Renal pelvis (tissue), 12 donors: ENCODE results near the gene SLC32A1. TPM values are rescaled to one million over a fixed set of nuclear protein-coding genes. Genes with fewer than 3 reads are reported as not detected.

Source experiments
- DNase-seq: peaks from one replicate; pipeline ENCODE4 v3.0.0-alpha.2; 2013
- long read RNA-seq, 16 experiments: transcript quantifications; one replicate each; lab custom pipeline, GENCODE V29; 2026
- polyA plus RNA-seq, 3 donors: library from polyadenylated mRNA; unstranded; fragments of 120-200 nt; gene quantifications; one replicate each; pipeline ENCODE4 v1.2.1, GENCODE V29; 2013; ENCODE audit not compliant: insufficient read length in 3 of 3

Gene SLC32A1
- polyA plus RNA-seq = 1 to 10 TPM; 2.1 to 2.8 (median 2.3) TPM
- long read RNA-seq, donor 1, partial matches to known transcripts = 0 of 1 reads
- long read RNA-seq, donor 1, other reads (novel, unspliced or antisense) = 0 of 1 reads
- long read RNA-seq, donor 2, partial matches to known transcripts = 5 of 5 reads
- long read RNA-seq, donor 2, other reads (novel, unspliced or antisense) = 0 of 5 reads
- long read RNA-seq, donor 3 = 0 reads
- long read RNA-seq, donor 4, partial matches to known transcripts = 0 of 1 reads
- long read RNA-seq, donor 4, other reads (novel, unspliced or antisense) = 0 of 1 reads
- long read RNA-seq, donor 5 = 0 reads
- long read RNA-seq, donor 6, partial matches to known transcripts = 0 of 1 reads
- long read RNA-seq, donor 6, other reads (novel, unspliced or antisense) = 0 of 1 reads
- long read RNA-seq, donor 7 = 0 reads
- long read RNA-seq, donor 8 = 0 reads
- long read RNA-seq, donor 9, partial matches to known transcripts = 0 of 1 reads
- long read RNA-seq, donor 9, other reads (novel, unspliced or antisense) = 0 of 1 reads
- long read RNA-seq, donor 10, partial matches to known transcripts = 0 of 2 reads
- long read RNA-seq, donor 10, other reads (novel, unspliced or antisense) = 0 of 2 reads
- long read RNA-seq, donor 11 = 0 reads
- long read RNA-seq, donor 12 = 0 reads
- long read RNA-seq, donor 13 = 0 reads
- long read RNA-seq, donor 14, partial matches to known transcripts = 0 of 1 reads
- long read RNA-seq, donor 14, other reads (novel, unspliced or antisense) = 0 of 1 reads
- long read RNA-seq, donor 15, partial matches to known transcripts = 0 of 1 reads
- long read RNA-seq, donor 15, other reads (novel, unspliced or antisense) = 0 of 1 reads
- long read RNA-seq, donor 16, partial matches to known transcripts = 0 of 2 reads
- long read RNA-seq, donor 16, other reads (novel, unspliced or antisense) = 0 of 2 reads

GRCh38 chr20:38723848-38724625 is at the start of gene SLC32A1:
SLC32A1 (plus strand) TSS chr20:38724486; CDS start chr20:38724725, 239 bp downstream.
- no peak for DNase-seq

- no peak for DNase-seq
Measured at GRCh38 chr20:38674765-38675133, 49.5 kb upstream of the SLC32A1 start.

GRCh38 chr20:38676576-38676975 is 47.7 kb upstream of the SLC32A1 start:
- no peak for DNase-seq

GRCh38 chr20:38680500-38681306 is 43.6 kb upstream of the SLC32A1 start:
- DNase-seq = peak; percentile 83

- no peak for DNase-seq
Measured at GRCh38 chr20:38685271-38685670, 39.0 kb upstream of the SLC32A1 start.

GRCh38 chr20:38685853-38686473 is 38.3 kb upstream of the SLC32A1 start:
- peak; percentile 75 for DNase-seq

- peak; percentile 88 for DNase-seq
Measured at GRCh38 chr20:38692436-38693411, 31.6 kb upstream of the SLC32A1 start.

- no peak for DNase-seq
Measured at GRCh38 chr20:38697306-38697705, 27.0 kb upstream of the SLC32A1 start.

- DNase-seq = no peak
Measured at GRCh38 chr20:38698541-38698940, 25.7 kb upstream of the SLC32A1 start.

GRCh38 chr20:38700141-38700540 is 24.1 kb upstream of the SLC32A1 start:
- DNase-seq = no peak

- DNase-seq = no peak
Measured at GRCh38 chr20:38700926-38701325, 23.4 kb upstream of the SLC32A1 start.

GRCh38 chr20:38703526-38703925 is 20.8 kb upstream of the SLC32A1 start:
- DNase-seq = no peak

GRCh38 chr20:38704136-38704535 is 20.1 kb upstream of the SLC32A1 start:
- DNase-seq = no peak

- DNase-seq = peak; percentile 82
Measured at GRCh38 chr20:38706509-38706908, 17.8 kb upstream of the SLC32A1 start.

- DNase-seq = no peak
Measured at GRCh38 chr20:38714308-38714707, 10.0 kb upstream of the SLC32A1 start.

- no peak for DNase-seq
Measured at GRCh38 chr20:38715646-38716045, 8.6 kb upstream of the SLC32A1 start.

GRCh38 chr20:38722683-38723016 is 1.6 kb upstream of the SLC32A1 start:
- DNase-seq = no peak

- DNase-seq = no peak
Measured at GRCh38 chr20:38723017-38723847, 1.1 kb upstream of the SLC32A1 start.
